Caco-2 (cell line): ENCODE results near the gene IGSF22. TPM values are rescaled to one million over a fixed set of nuclear protein-coding genes. Genes with fewer than 3 reads are reported as not detected.
"Not testable (repeated sequence)": the region's sequence is repeated elsewhere in the genome, so short reads cannot be mapped to it uniquely, and the experiment has no call there.

Source experiments
- BruUV-seq: library from RNA; stranded (reverse); fragments of 400-500 nt; replicated peaks from 2 replicates; lab custom pipeline; 2021; lab: Mats Ljungman, UMichigan
- CTCF ChIA-PET: fragments of 300-600 bp; sonication (Branson Sonifier 250); formaldehyde crosslinking; loops from one replicate; lab custom pipeline; 2022; ENCODE audit warnings: antibody characterized with exemption; lab: Charles Lee
- POLR2A ChIA-PET: fragments of 300-600 bp; sonication (Branson Sonifier 250); formaldehyde crosslinking; loops from one replicate; lab custom pipeline; 2022; ENCODE audit warnings: antibody characterized with exemption; lab: Charles Lee
- DNase-seq, 2 experiments: peaks; one replicate each; pipeline versions ENCODE4 v3.0.0 to v3.0.0-alpha.2; 2020 to 2022
- H3K27me3 ChIP-seq: replicated peaks from 2 replicates; pipeline ENCODE4 v1.6.0; 2011; ENCODE audit warnings: low read length; ENCODE audit not compliant: control insufficient read depth, insufficient read depth
- H3K36me3 ChIP-seq: 2 replicates; pipeline ENCODE4 v1.5.1; 2011; ENCODE audit warnings: low read length; ENCODE audit not compliant: control insufficient read depth, insufficient read depth
- H3K4me1 ChIP-seq: fragments of 250-450 bp; sonication (Bioruptor Pico); 2 replicates; pipeline ENCODE4 v1.5.1; 2020; ENCODE audit warnings: mild to moderate bottlenecking
- H3K4me3 ChIP-seq: 2 replicates; pipeline ENCODE4 v1.5.1; 2011; ENCODE audit warnings: low read depth, mild to moderate bottlenecking, control low read depth, low read length
- H3K9me3 ChIP-seq: fragments of 250-450 bp; sonication (Bioruptor Pico); 2 replicates; pipeline ENCODE4 v1.5.1; 2020; ENCODE audit warnings: mild to moderate bottlenecking, moderate library complexity
- H3K27ac Mint-ChIP-seq: one replicate; pipeline ENCODE4 v1.8.0; 2022; ENCODE audit warnings: mixed read lengths; ENCODE audit not compliant: unreplicated experiment
- H3K27me3 Mint-ChIP-seq: one replicate; pipeline ENCODE4 v1.8.0; 2022; ENCODE audit warnings: mixed read lengths; ENCODE audit not compliant: insufficient read depth, unreplicated experiment
- H3K36me3 Mint-ChIP-seq: one replicate; pipeline ENCODE4 v1.8.0; 2022; ENCODE audit warnings: mild to moderate bottlenecking, mixed read lengths; ENCODE audit not compliant: insufficient read depth, unreplicated experiment
- H3K4me1 Mint-ChIP-seq: one replicate; pipeline ENCODE4 v1.8.0; 2022; ENCODE audit warnings: low read depth, mixed read lengths; ENCODE audit not compliant: unreplicated experiment
- H3K4me3 Mint-ChIP-seq: one replicate; pipeline ENCODE4 v1.8.0; 2022; ENCODE audit warnings: mild to moderate bottlenecking, moderate library complexity, mixed read lengths; ENCODE audit not compliant: unreplicated experiment
- H3K9me3 Mint-ChIP-seq: one replicate; pipeline ENCODE4 v1.8.0; 2022; ENCODE audit warnings: mixed read lengths; ENCODE audit not compliant: unreplicated experiment
- intact Hi-C: fragments of 100-400 bp; cut with micrococcal nuclease; formaldehyde crosslinking; loops from one replicate; pipeline ENCODE4 v1.10.0; 2022; ENCODE audit not compliant: unreplicated experiment
- total RNA-seq: library from RNA; stranded (reverse); gene quantifications from 2 replicates; pipeline ENCODE4 v1.2.3, GENCODE V29; 2022
- TF ChIP-seq, protein P1 (sequence below), 2 experiments: fragments of 200-600 bp in 1 of 2; IDR thresholded peaks; 1 replicate in 1 of 2; 2 replicates in 1 of 2; pipeline versions ENCODE4 v1.5.1 to v1.8.0; 2011 to 2022; ENCODE audit warnings: antibody characterized with exemption in 1 of 2, control low read depth in 1 of 2, inconsistent platforms in 1 of 2, low read depth in 1 of 2, low read length in 1 of 2, mild to moderate bottlenecking in 1 of 2, moderate library complexity in 1 of 2; ENCODE audit not compliant: insufficient read depth in 1 of 2, severe bottlenecking in 1 of 2, unreplicated experiment in 1 of 2

IGSF22 gene
- total RNA-seq, 1 experiment from 2014 or later: not detected

DNA sequence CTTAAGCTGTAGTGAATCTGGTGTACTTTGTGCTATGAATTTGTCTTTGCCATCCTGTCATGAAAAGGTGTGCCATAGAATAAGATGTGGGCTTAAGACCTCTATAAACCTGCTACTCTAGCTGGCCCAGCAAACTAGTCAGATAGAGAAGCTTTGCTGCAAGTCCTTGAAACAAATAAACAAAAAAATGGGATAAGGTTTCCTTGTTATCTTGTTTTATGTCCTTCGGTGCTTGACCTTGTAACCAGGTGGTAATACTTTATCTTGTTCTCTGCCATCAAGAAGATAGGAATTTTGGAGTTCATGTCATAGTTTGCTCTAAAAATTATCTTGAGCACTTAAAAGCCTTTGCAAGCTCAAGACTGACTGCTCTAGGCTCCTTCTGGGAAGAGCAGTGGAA is 41.7 kb downstream of the IGSF22 start:
- intact Hi-C loops: no loop called here
- no peak overlapping the region for H3K4me3 ChIP-seq
- H3K9me3 Mint-ChIP-seq: no peaks in the 10 kb centered on the region
- BruUV-seq: no TSS peak
- ChIA-PET POLR2A (no interaction called here), CTCF (interaction anchor here (0.6 kb wide), 1 partner anchor 12 kb away, joined by 7 read pairs; no protein-coding TSS in a partner anchor)
- TF ChIP-seq, protein P1, sequence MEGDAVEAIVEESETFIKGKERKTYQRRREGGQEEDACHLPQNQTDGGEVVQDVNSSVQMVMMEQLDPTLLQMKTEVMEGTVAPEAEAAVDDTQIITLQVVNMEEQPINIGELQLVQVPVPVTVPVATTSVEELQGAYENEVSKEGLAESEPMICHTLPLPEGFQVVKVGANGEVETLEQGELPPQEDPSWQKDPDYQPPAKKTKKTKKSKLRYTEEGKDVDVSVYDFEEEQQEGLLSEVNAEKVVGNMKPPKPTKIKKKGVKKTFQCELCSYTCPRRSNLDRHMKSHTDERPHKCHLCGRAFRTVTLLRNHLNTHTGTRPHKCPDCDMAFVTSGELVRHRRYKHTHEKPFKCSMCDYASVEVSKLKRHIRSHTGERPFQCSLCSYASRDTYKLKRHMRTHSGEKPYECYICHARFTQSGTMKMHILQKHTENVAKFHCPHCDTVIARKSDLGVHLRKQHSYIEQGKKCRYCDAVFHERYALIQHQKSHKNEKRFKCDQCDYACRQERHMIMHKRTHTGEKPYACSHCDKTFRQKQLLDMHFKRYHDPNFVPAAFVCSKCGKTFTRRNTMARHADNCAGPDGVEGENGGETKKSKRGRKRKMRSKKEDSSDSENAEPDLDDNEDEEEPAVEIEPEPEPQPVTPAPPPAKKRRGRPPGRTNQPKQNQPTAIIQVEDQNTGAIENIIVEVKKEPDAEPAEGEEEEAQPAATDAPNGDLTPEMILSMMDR (IDR thresholded peaks at IDR 0.05; ENCODE audit: insufficient read depth in 1 of 2, low read depth in 1 of 2, low read length in 1 of 2, severe bottlenecking in 1 of 2, unreplicated experiment in 1 of 2): no peak
- H3K27me3 Mint-ChIP-seq: no peaks in the 10 kb centered on the region
- H3K4me1 ChIP-seq: no peaks in the 10 kb centered on the region
- no peaks in the 10 kb centered on the region for H3K27me3 ChIP-seq
- no peaks in the 10 kb centered on the region for H3K9me3 ChIP-seq
- no peaks in the 10 kb centered on the region for H3K36me3 ChIP-seq
- DNase-seq: no peak
- no peaks in the 10 kb centered on the region for H3K36me3 Mint-ChIP-seq
- H3K27ac Mint-ChIP-seq: no peak overlapping the region
- H3K4me1 Mint-ChIP-seq: no peaks in the 10 kb centered on the region
- no peak overlapping the region for H3K4me3 Mint-ChIP-seq

DNA sequence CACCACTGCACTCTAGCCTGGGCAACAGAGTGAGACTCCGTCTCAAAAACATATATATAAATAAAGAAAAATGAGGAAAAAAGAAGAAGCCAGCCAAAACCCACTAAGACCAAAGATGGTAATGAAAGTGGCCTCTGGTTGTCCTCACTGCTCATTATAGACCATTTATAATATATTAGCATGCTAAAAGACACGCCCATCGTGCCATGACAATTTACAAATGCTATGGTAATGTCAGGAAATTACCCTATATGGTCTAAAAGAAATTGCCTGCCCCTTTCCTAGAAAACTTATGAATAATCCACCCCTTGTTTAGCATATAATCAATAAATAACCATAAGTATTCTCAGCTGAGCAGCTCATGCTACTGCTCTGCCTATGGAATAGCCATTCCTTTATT is 43.5 kb downstream of the IGSF22 start:
- TF ChIP-seq, protein P1 (IDR thresholded peaks at IDR 0.05; ENCODE audit: insufficient read depth in 1 of 2, low read depth in 1 of 2, low read length in 1 of 2, severe bottlenecking in 1 of 2, unreplicated experiment in 1 of 2): no peak
- no peak overlapping the region for H3K4me3 Mint-ChIP-seq
- no peaks in the 10 kb centered on the region for H3K4me1 Mint-ChIP-seq
- Histone ChIP-seq H3K4me1 (no peaks in the 10 kb centered on the region), H3K36me3 (no peaks in the 10 kb centered on the region), H3K9me3 (no peaks in the 10 kb centered on the region), H3K4me3 (no peak overlapping the region), H3K27me3 (no peaks in the 10 kb centered on the region)
- DNase-seq: no peak
- no peak overlapping the region for H3K27ac Mint-ChIP-seq
- BruUV-seq: no TSS peak
- intact Hi-C loops: no loop called here
- no peaks in the 10 kb centered on the region for H3K9me3 Mint-ChIP-seq
- CTCF ChIA-PET: no interaction called here
- H3K36me3 Mint-ChIP-seq: no peaks in the 10 kb centered on the region
- POLR2A ChIA-PET: no interaction called here
- H3K27me3 Mint-ChIP-seq: no peaks in the 10 kb centered on the region

DNA sequence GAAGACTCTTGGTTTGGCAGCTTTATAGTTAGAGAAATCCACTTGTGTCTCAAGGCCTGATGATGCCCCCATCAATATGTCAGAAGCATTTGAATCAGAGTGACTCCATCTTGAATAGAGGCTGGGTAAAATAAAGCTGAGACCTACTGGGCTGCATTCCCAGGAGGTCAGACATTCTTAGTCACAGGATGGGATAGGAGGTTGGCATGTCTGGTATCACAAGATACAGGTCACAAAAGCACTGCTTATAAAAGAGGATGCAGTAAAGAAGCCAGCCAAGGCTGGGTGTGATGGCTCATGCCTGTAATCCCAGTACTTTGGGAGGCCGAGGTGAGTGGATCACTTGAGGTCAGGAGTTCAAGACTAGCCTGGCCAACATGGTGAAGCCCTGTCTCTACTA is 44.0 kb downstream of the IGSF22 start:
- not testable (repeated sequence) for H3K36me3 Mint-ChIP-seq

DNA sequence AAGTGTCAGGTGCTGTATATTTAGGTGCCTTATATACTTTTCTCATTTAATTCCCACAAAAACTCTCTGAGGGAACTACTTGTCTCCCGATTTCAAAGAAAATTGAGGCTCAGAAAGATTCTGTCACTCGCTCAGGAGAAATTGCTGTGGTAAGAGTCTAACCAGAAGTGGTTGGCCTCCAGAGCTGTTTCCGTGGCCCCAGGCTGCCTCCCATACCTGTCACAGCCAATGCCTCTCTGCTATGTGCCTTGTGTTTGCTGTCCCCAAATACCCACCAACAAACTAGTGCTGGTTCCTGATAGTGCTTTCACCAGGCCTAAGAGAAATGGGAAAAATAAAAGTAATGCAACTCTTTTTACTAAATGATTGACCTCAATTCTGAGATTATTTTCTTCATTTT is 48.4 kb downstream of the IGSF22 start:
- TF ChIP-seq, protein P1 (IDR thresholded peaks at IDR 0.05; ENCODE audit: insufficient read depth in 1 of 2, low read depth in 1 of 2, low read length in 1 of 2, severe bottlenecking in 1 of 2, unreplicated experiment in 1 of 2): no peak
- intact Hi-C loops: no loop called here
- Mint-ChIP-seq H3K36me3 (no peaks in the 10 kb centered on the region), H3K4me3 (no peak overlapping the region), H3K27me3 (no peaks in the 10 kb centered on the region), H3K4me1 (no peaks in the 10 kb centered on the region), H3K9me3 (no peaks in the 10 kb centered on the region), H3K27ac (no peak overlapping the region)
- CTCF ChIA-PET: no interaction called here
- Histone ChIP-seq H3K4me3 (no peak overlapping the region), H3K27me3 (no peaks in the 10 kb centered on the region), H3K36me3 (no peaks in the 10 kb centered on the region), H3K9me3 (no peaks in the 10 kb centered on the region), H3K4me1 (no peaks in the 10 kb centered on the region)
- no peak for DNase-seq
- no TSS peak for BruUV-seq
- POLR2A ChIA-PET: no interaction called here

More for the DNA sequence above, 44.0 kb downstream of the IGSF22 start:
- intact Hi-C loops, H3K4me3 Mint-ChIP-seq, H3K27me3 ChIP-seq, H3K4me1 Mint-ChIP-seq, H3K9me3 Mint-ChIP-seq, BruUV-seq, CTCF ChIA-PET, H3K4me3 ChIP-seq, H3K9me3 ChIP-seq, POLR2A ChIA-PET, DNase-seq, H3K36me3 ChIP-seq, H3K27ac Mint-ChIP-seq, H3K27me3 Mint-ChIP-seq, H3K4me1 ChIP-seq: not testable (repeated sequence)
